Neuronal stem cell (in vitro differentiated cells): ENCODE results near the gene ANKRD33B.
A peak's percentile ranks its signal among the peaks of the same experiment; 100 is the strongest.

Experiments used
- DNase-seq: peaks from one replicate; pipeline ENCODE4 v3.0.0-alpha.2; 2013; ENCODE audit warnings: low spot score
- H2AFZ ChIP-seq: one replicate; pipeline ENCODE4 v1.6.1; 2013; ENCODE audit warnings: mild to moderate bottlenecking, low read length, inconsistent platforms
- H2AK5ac ChIP-seq: 2 replicates; pipeline ENCODE4 v1.6.1; 2013; ENCODE audit warnings: low read depth, mild to moderate bottlenecking, inconsistent platforms, low read length, moderate library complexity, mixed read lengths
- H2BK120ac ChIP-seq: 2 replicates; pipeline ENCODE4 v1.6.1; 2013; ENCODE audit warnings: low read depth, mild to moderate bottlenecking, inconsistent platforms, low read length, moderate library complexity, mixed read lengths
- H2BK12ac ChIP-seq: one replicate; pipeline ENCODE4 v1.6.1; 2013; ENCODE audit warnings: low read length, inconsistent platforms
- H2BK15ac ChIP-seq: 2 replicates; pipeline ENCODE4 v1.6.1; 2013; ENCODE audit warnings: mild to moderate bottlenecking, low read length, inconsistent platforms, mixed read lengths
- H2BK5ac ChIP-seq: one replicate; pipeline ENCODE4 v1.6.1; 2013; ENCODE audit warnings: inconsistent platforms, mild to moderate bottlenecking, low read length, moderate library complexity
- H3K14ac ChIP-seq: one replicate; pipeline ENCODE4 v1.6.1; 2013; ENCODE audit warnings: low read length, inconsistent platforms
- H3K18ac ChIP-seq: 2 replicates; pipeline ENCODE4 v1.6.1; 2013; ENCODE audit warnings: low read length, inconsistent platforms
- H3K23ac ChIP-seq: 2 replicates; pipeline ENCODE4 v1.6.1; 2013; ENCODE audit warnings: low read depth, mild to moderate bottlenecking, mixed read lengths, low read length, inconsistent platforms; ENCODE audit not compliant: poor library complexity
- H3K27ac ChIP-seq: replicated peaks from 3 replicates; pipeline ENCODE4 v1.5.1; 2013; ENCODE audit warnings: low read length, inconsistent platforms
- H3K27me3 ChIP-seq, 3 experiments: 2 replicates each; pipeline ENCODE4 v1.6.1; 2013; ENCODE audit warnings: low read length in 3 of 3, mild to moderate bottlenecking in 2 of 3, inconsistent platforms in 1 of 3, low read depth in 1 of 3, mixed read lengths in 1 of 3, moderate library complexity in 1 of 3; ENCODE audit not compliant: control insufficient read depth in 3 of 3, insufficient read depth in 3 of 3
- H3K36me3 ChIP-seq, 2 donors: replicated peaks in 1 of 2; 2 replicates each; pipeline ENCODE4 v1.6.1; 2013; ENCODE audit warnings: low read length in 2 of 2; ENCODE audit not compliant: control insufficient read depth in 2 of 2, insufficient read depth in 2 of 2
- H3K4ac ChIP-seq: 2 replicates; pipeline ENCODE4 v1.6.1; 2013; ENCODE audit warnings: inconsistent platforms, mild to moderate bottlenecking, low read length, moderate library complexity
- H3K4me1 ChIP-seq, 2 donors: 1 replicate in 1 of 2; 2 replicates in 1 of 2; pipeline ENCODE4 v1.6.1; 2013; ENCODE audit warnings: low read length in 2 of 2, low read depth in 1 of 2; ENCODE audit not compliant: control insufficient read depth in 2 of 2, insufficient read depth in 1 of 2
- H3K4me2 ChIP-seq: one replicate; pipeline ENCODE4 v1.6.1; 2013; ENCODE audit warnings: mild to moderate bottlenecking, low read length, inconsistent platforms; ENCODE audit not compliant: insufficient read depth, poor library complexity, severe bottlenecking
- H3K4me3 ChIP-seq, 2 donors: 2 replicates each; pipeline ENCODE4 v1.5.1; 2013; ENCODE audit warnings: low read length in 2 of 2, mild to moderate bottlenecking in 2 of 2, inconsistent platforms in 1 of 2, moderate library complexity in 1 of 2
- H3K79me1 ChIP-seq: one replicate; pipeline ENCODE4 v1.6.1; 2013; ENCODE audit warnings: low read depth, mild to moderate bottlenecking, inconsistent platforms, low read length, moderate library complexity
- H3K9ac ChIP-seq: one replicate; pipeline ENCODE4 v1.6.1; 2013; ENCODE audit warnings: mild to moderate bottlenecking, low read depth, low read length, inconsistent platforms; ENCODE audit not compliant: poor library complexity
- H3K9me3 ChIP-seq, 2 donors: replicated peaks in 1 of 2; 2 replicates each; pipeline versions ENCODE3 to v1.6.1; 2013; ENCODE audit warnings: low read length in 2 of 2, mild to moderate bottlenecking in 2 of 2, inconsistent platforms in 1 of 2, low read depth in 1 of 2, mixed read lengths in 1 of 2, moderate library complexity in 1 of 2; ENCODE audit not compliant: control insufficient read depth in 2 of 2, insufficient read depth in 1 of 2
- H4K8ac ChIP-seq: one replicate; pipeline ENCODE4 v1.6.1; 2013; ENCODE audit warnings: low read depth, mild to moderate bottlenecking, inconsistent platforms, low read length, moderate library complexity
- H4K91ac ChIP-seq: one replicate; pipeline ENCODE4 v1.6.1; 2013; ENCODE audit warnings: low read length, low read depth, mild to moderate bottlenecking, inconsistent platforms; ENCODE audit not compliant: poor library complexity
- WGBS, 2 donors: extraction: QIAGEN DNeasy Blood & Tissue Kit; methylation state at CpG; one replicate each; pipeline ENCODE4 v1.1.7; 2013; ENCODE audit warnings: missing lambda C conversion rate in 2 of 2, mixed read lengths in 1 of 2; ENCODE audit not compliant: insufficient read length in 2 of 2, insufficient replicate concordance in 1 of 2; ENCODE audit errors: extremely low coverage in 2 of 2; 5-methylcytosine and 5-hydroxymethylcytosine counted together

Gene ANKRD33B

DNA sequence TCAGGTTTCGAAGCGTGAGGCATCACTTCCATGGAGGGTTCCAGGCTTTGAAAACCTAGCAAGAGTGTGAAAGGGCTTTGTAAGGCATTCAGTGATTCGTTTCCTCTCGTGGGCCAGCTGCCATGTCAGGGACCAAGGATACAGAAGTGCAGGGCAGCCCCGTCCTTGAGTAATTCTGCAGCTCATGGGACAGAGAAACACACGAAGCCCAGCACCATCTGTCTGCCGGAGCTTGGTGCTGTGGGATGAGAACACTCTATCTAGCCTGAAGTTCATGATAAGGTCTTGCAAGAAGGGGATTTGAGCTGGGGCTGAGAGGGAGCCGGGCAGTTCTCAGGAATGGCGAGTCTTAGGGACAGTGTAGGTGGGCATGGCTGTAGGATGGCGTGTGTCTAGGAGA, 55.8 kb downstream of the ANKRD33B start:
- Histone ChIP-seq H3K79me1 (no peaks in the 10 kb centered on the region), H2AK5ac (no peak overlapping the region), H2BK15ac (no peak overlapping the region), H3K36me3 (no peaks in the 10 kb centered on the region), H3K27me3 (no peaks in the 10 kb centered on the region), H3K23ac (no peak overlapping the region), H3K9ac (no peak overlapping the region), H3K14ac (no peak overlapping the region), H4K8ac (no peak overlapping the region), H3K4me2 (no peak overlapping the region), H4K91ac (no peak overlapping the region), H3K4me1 (peaks cover 0 to 7% of the 10 kb centered on the region in 2 donors), H2BK12ac (no peak overlapping the region), H2AFZ (no peak overlapping the region), H3K4me3 (no peak overlapping the region), H3K27ac (no peak overlapping the region), H3K4ac (no peak overlapping the region), H3K9me3 (peaks cover 0 to 12% of the 10 kb centered on the region in 2 donors), H2BK120ac (no peak overlapping the region), H3K18ac (no peak overlapping the region), H2BK5ac (no peak overlapping the region)
- WGBS, 2 donors, result no CpG with 5 or more reads among the region's 10 CpGs
- no peak for DNase-seq

DNA sequence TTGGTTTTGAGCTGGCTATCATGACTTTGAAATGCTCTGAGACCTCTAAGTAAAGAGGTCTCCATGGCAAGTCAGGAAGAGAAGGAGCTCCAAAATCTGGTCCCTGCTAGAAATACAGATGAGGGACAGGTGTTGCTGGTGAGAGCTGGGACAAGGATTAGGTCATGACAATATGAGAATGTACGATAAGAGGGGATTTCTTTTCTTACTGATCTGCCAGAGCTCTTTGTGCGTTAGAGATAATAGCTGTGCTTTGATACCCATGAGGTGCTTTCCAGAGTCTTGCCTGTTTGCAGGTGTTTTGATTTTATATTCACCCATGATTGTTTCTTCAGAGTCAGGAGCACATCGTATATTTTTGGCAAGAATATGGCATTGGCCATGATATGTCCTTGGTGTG, 56.5 kb downstream of the ANKRD33B start:
- Histone ChIP-seq H4K8ac (no peak overlapping the region), H2BK5ac (no peak overlapping the region), H3K27ac (no peak overlapping the region), H2BK120ac (no peak overlapping the region), H3K4me3 (no peak overlapping the region), H3K18ac (no peak overlapping the region), H2AFZ (no peak overlapping the region), H3K27me3 (no peaks in the 10 kb centered on the region), H3K23ac (no peak overlapping the region), H2BK15ac (no peak overlapping the region), H4K91ac (no peak overlapping the region), H3K79me1 (no peaks in the 10 kb centered on the region), H3K36me3 (no peaks in the 10 kb centered on the region), H3K14ac (no peak overlapping the region), H3K4me1 (peaks cover 0 to 7% of the 10 kb centered on the region in 2 donors), H3K9ac (no peak overlapping the region), H3K9me3 (peaks cover 0 to 12% of the 10 kb centered on the region in 2 donors), H2AK5ac (no peak overlapping the region), H3K4ac (no peak overlapping the region), H2BK12ac (no peak overlapping the region), H3K4me2 (no peak overlapping the region)
- WGBS, 2 donors, result no CpG with 5 or more reads among the region's 3 CpGs
- DNase-seq, result no peak

DNA sequence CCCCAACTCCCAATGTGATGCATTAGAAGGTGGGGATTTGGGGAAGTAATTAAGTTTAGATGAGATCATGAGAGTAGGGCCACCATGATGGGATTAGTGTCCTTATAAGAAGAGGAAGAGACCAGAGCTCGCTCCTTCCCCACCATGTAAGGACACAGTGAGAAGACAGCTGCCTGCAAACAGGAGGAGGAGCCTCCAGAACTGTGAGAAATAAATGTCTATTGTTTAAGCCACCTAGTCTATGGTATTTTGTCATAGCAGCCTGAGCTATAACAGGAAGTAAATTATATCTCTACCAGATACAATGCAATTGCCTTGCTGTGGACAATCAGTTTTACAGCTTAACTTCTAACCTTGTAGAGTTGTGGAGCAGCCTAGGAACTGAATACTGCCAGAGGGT, 58.0 kb downstream of the ANKRD33B start:
- no peak overlapping the region for H2BK12ac ChIP-seq
- no peak overlapping the region for H3K4ac ChIP-seq
- no peak overlapping the region for H2AFZ ChIP-seq
- WGBS, 2 donors, result no CpG with 5 or more reads among the region's 1 CpG
- H4K8ac ChIP-seq, result no peak overlapping the region
- no peak overlapping the region for H4K91ac ChIP-seq
- peaks cover 0 to 9% of the 10 kb centered on the region in 2 donors for H3K4me1 ChIP-seq
- no peak overlapping the region for H3K23ac ChIP-seq
- no peak overlapping the region for H3K14ac ChIP-seq
- H3K4me2 ChIP-seq, result no peak overlapping the region
- no peaks in the 10 kb centered on the region for H3K79me1 ChIP-seq
- H3K4me3 ChIP-seq, result no peak overlapping the region
- no peak overlapping the region for H2BK15ac ChIP-seq
- H3K27me3 ChIP-seq, result no peaks in the 10 kb centered on the region
- no peak overlapping the region for H2BK120ac ChIP-seq
- peaks cover 0 to 12% of the 10 kb centered on the region in 2 donors for H3K9me3 ChIP-seq
- no peaks in the 10 kb centered on the region for H3K36me3 ChIP-seq
- H3K27ac ChIP-seq, result no peak overlapping the region
- no peak overlapping the region for H3K18ac ChIP-seq
- no peak for DNase-seq
- H2AK5ac ChIP-seq, result no peak overlapping the region
- H2BK5ac ChIP-seq, result no peak overlapping the region
- H3K9ac ChIP-seq, result no peak overlapping the region

DNA sequence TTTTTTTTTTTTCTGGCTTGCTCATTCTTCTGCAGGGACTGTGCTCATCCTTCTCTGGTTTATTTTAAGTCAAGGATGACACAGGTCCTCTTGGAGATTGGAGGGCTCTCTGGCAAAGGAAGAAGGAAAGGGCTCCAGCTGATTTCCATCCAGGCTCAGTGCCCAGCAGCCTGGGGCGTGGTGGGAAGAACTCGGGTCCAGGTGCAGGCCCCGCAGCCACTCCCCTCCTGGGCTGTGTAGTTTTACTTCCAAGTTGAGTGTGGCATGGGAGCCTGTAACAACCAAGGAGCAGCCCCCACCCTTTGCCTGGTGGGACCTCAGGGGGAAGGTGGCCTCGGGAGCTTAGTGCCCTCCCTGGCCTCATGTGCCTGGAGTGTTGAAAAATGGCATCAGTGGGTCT, 58.9 kb downstream of the ANKRD33B start:
- Histone ChIP-seq H4K91ac (no peak overlapping the region), H3K4ac (no peak overlapping the region), H2BK15ac (peak overlapping the region; percentile 42), H3K4me1 (peaks cover 0 to 9% of the 10 kb centered on the region in 2 donors), H2BK5ac (no peak overlapping the region), H3K4me3 (no peak overlapping the region), H3K14ac (no peak overlapping the region), H3K9ac (no peak overlapping the region), H2BK12ac (no peak overlapping the region), H3K27ac (no peak overlapping the region), H2BK120ac (no peak overlapping the region), H3K18ac (no peak overlapping the region), H3K4me2 (no peak overlapping the region), H2AFZ (no peak overlapping the region), H4K8ac (no peak overlapping the region), H3K36me3 (no peaks in the 10 kb centered on the region), H3K23ac (no peak overlapping the region), H2AK5ac (no peak overlapping the region), H3K27me3 (no peaks in the 10 kb centered on the region), H3K79me1 (no peaks in the 10 kb centered on the region), H3K9me3 (peaks cover 0 to 12% of the 10 kb centered on the region in 2 donors)
- no peak for DNase-seq
- no CpG with 5 or more reads among the region's 4 CpGs for WGBS, 2 donors
